ENCODE measurements around the gene PSAPL1.

PSAPL1 gene

DNA sequence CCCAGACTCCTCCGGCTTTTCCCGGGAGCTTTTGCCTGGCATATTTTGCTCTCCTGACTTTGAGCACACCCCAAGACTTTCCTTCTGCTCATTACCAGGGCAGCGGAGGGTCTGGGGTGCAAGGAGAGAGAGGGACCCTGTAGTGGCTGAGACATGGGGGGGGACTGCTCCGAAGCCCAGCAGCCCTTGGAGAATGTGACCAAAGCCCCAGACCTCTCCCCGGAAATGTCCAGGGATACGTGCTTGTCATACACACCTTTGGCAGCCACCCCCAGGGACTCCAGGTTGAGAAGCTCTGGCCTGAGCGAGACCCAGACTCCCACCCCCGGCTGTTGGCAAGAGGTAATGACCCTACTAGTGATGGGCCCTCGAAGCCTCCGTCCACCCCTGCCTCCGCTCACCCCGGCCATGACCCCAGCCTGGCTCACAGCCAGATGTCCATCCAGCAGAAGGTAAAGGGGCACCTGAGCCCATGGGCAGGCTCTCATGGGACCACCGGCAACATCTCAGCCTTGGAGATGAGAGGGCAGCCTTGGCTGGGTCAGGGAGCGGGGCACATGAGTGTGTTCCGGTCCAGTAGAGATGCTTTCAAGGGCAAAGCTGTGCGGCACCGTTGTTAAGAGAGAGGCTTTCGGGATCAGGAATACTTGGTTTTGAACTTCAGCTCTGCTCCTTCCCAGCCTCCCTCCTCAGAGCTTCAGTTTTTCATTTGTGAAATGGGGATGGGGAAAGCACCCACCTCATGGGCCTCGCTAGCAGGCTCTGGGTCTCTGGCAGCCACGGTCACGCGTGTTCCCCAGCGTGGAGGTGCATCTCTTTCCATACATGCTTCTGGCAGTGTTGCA lies 2.0 kb downstream of the PSAPL1 start:
- DNase-seq (ENCODE audit: low read depth) = no peak
- TF ChIP-seq, protein P1, sequence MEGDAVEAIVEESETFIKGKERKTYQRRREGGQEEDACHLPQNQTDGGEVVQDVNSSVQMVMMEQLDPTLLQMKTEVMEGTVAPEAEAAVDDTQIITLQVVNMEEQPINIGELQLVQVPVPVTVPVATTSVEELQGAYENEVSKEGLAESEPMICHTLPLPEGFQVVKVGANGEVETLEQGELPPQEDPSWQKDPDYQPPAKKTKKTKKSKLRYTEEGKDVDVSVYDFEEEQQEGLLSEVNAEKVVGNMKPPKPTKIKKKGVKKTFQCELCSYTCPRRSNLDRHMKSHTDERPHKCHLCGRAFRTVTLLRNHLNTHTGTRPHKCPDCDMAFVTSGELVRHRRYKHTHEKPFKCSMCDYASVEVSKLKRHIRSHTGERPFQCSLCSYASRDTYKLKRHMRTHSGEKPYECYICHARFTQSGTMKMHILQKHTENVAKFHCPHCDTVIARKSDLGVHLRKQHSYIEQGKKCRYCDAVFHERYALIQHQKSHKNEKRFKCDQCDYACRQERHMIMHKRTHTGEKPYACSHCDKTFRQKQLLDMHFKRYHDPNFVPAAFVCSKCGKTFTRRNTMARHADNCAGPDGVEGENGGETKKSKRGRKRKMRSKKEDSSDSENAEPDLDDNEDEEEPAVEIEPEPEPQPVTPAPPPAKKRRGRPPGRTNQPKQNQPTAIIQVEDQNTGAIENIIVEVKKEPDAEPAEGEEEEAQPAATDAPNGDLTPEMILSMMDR (conservative IDR thresholded peaks at IDR 0.05; ENCODE audit: low read length) = no peak
- no peak overlapping the region for H3K4me3 ChIP-seq (ENCODE audit: low read length)

DNA sequence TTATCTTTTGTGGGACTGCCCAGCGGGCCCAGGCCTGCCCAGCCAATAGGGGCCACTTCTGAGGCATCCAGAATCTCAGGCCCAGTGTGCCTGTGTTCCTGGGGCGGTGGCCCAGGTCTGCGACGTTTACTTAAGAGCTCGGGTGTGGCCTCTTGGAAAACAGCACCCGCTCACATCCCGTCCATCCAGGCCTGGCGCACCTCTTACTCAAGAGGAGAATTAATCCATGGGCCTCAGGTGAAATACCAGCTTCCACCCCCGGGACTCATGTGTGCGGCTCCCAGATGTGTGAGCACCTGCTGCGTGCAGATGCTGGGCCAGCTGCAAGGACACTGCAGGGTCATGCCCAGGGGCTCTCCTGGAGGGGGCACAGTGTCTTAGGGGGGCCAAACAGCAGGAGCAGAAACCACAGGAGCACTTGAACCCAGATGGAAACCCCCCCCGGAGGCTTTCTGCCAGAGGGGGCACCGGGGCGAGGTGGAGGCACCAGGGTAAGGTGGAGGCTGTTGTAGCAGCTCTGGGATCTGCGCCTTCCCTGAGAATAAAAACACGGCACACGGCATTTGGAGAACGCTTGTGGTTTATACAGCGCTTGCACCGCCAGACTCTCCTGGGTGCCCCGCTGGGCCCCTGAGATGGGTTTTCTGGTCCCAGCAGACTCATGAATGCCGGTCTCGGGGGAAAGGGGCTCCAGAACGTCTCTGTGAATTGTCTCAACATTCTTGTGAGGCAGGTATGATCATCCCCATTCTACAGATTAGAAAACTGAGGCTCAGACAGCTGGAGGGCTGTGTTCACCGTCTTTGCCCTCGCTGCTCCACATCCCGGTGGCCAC lies 2.8 kb downstream of the PSAPL1 start:
- TF ChIP-seq, protein P1 (conservative IDR thresholded peaks at IDR 0.05; ENCODE audit: low read length) = no peak
- no peak overlapping the region for H3K4me3 ChIP-seq (ENCODE audit: low read length)
- DNase-seq (ENCODE audit: low read depth) = no peak

DNA sequence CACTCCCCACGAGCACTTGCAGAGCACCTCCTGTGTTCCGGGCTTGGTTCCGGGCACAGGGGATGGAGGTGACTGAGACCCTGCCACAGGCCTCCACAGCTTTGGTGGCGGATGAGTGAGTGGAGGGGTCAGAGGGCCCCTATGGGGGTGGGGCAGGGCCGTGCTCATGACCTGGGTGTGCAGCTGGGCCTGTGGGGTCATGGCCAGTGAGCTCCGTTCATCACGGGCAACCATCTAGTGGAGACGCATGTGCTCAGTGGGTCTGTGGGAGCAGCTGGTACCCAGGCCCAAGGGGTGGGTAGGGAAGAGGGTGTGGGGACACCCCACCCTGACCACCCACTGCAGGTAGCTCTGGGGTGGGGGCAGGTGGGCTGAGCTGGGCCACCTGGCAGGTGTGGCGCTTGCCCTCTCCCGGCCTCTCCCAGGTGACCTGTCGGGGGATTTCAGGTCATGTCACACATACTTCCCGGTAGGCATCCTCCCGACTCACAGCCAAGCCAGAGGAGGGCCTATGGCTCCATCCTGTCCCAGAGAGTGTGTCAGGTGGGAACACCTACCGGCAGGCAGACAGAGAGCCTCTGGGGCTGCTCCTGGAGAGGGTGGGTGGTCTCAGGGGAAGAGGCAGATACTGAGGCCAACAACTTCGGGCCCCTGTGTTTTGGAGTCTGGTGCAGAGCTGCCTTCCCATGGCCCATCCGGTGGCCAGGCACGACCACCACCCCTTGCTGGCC lies 3.6 kb downstream of the PSAPL1 start:
- DNase-seq (ENCODE audit: low read depth) = no peak
- TF ChIP-seq, protein P1 (conservative IDR thresholded peaks at IDR 0.05; ENCODE audit: low read length) = no peak
- no peak overlapping the region for H3K4me3 ChIP-seq (ENCODE audit: low read length)

DNA sequence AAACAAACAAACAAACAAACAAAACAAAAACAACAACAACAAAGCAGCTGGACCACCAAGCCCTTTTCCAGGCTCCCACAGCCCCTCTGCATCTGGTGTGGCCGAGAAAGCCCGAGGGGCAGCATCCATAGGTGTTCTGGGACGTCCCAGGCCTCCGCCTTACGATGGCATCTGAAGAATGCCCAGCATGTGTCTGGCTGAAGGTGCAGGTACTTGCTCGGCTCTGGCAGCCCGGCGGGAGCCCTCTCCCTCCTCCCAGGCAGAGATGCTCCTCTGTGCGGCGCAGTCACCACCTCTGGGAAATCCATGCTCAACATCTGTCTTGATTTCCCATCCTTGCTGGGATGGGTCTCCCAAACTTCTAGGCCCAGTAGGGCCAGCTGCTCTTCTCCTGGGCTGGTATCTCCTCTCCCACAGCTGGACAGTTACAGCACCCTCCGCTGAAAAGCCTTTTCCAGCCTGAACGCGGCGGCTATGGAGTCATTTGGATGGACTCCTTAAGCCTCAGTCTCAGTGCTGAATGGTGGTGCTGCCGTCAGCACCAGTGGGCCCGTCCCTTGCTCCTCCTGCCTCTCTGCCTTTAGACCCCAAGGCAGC lies 4.3 kb downstream of the PSAPL1 start:
- no peak overlapping the region for H3K4me3 ChIP-seq (ENCODE audit: low read length)
- TF ChIP-seq, protein P1 (conservative IDR thresholded peaks at IDR 0.05; ENCODE audit: low read length) = no peak
- DNase-seq (ENCODE audit: low read depth) = no peak

DNA sequence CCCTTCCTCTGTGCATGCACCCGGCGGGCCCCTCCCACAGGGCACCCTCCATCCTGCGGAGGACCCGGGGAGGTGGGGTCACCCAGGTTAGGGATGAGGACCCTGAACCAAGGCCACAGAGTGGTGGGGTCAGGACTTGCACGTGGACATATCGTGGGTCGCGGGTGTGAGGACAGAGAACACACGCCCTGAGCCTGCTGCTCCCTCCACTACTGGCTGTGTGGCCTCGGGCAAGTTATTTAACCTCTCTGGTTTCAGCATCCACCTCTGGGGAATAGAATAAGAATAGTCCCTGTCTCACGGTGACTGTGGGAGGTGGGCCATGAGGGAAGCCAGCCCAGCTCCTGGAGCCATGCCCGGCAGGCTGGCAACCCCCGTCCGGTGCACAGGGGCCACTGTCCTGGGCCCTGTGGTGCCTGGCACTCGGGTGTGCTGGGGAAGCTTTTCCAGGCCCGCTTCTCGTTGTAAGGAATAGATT lies 5.1 kb downstream of the PSAPL1 start:
- no peak for DNase-seq (ENCODE audit: low read depth)
- no peak overlapping the region for H3K4me3 ChIP-seq (ENCODE audit: low read length)
- TF ChIP-seq, protein P1 (conservative IDR thresholded peaks at IDR 0.05; ENCODE audit: low read length) = no peak

DNA sequence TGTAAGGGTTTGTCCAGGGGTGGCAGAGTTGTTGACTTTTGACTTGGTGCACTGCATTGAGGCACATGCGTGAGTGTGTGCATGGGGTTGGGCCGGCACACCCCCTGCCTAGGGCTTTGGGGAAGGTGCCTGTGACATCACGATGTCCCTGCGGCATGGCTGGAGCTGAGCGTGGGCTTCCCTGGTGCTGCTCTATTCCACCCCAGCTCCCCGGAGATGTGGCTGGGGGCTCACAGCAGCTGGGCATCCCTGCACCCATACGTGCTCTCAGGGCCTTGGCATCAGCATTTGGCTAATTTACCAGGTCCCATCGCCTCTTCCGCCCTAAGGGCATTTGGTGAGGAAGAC lies 5.7 kb downstream of the PSAPL1 start:
- no peak for DNase-seq (ENCODE audit: low read depth)
- no peak overlapping the region for H3K4me3 ChIP-seq (ENCODE audit: low read length)

More for the DNA sequence above, 5.7 kb downstream of the PSAPL1 start:
- TF ChIP-seq, protein P1 (conservative IDR thresholded peaks at IDR 0.05; ENCODE audit: low read length) = no peak

Data from AG10803 (cell line).